GM23248 (cell line): ENCODE results near the gene KIF26A. TPM values are rescaled to one million over a fixed set of nuclear protein-coding genes. Genes with fewer than 3 reads are reported as not detected.

Experiments
- DNase-seq: peaks from one replicate; pipeline ENCODE4 v3.0.0-alpha.2; 2015
- H2AFZ ChIP-seq: fragments of 200-600 bp; sonication (generic); 2 replicates; pipeline ENCODE4 v1.6.1; 2016; ENCODE audit warnings: antibody characterized with exemption
- H3F3A ChIP-seq: fragments of 200-600 bp; sonication (generic); 2 replicates; pipeline ENCODE4 v1.6.1; 2016; ENCODE audit warnings: mild to moderate bottlenecking, antibody characterized with exemption, mixed run types; ENCODE audit not compliant: insufficient read depth
- H3K27ac ChIP-seq: fragments of 200-600 bp; sonication (generic); 2 replicates; pipeline ENCODE4 v1.5.1; 2016; ENCODE audit warnings: mild to moderate bottlenecking
- H3K27me3 ChIP-seq: fragments of 200-600 bp; sonication (generic); replicated peaks from 2 replicates; pipeline ENCODE4 v1.6.1; 2016; ENCODE audit warnings: mild to moderate bottlenecking; ENCODE audit not compliant: insufficient read depth
- H3K36me3 ChIP-seq: fragments of 200-600 bp; sonication (generic); 2 replicates; pipeline ENCODE4 v1.6.1; 2016; ENCODE audit warnings: low read depth, mild to moderate bottlenecking
- H3K4me1 ChIP-seq: fragments of 200-600 bp; sonication (generic); 2 replicates; pipeline ENCODE4 v1.6.1; 2016; ENCODE audit warnings: mild to moderate bottlenecking; ENCODE audit not compliant: insufficient read depth
- H3K4me2 ChIP-seq: fragments of 200-600 bp; sonication (generic); one replicate; pipeline ENCODE4 v1.6.1; 2016; ENCODE audit warnings: mild to moderate bottlenecking; ENCODE audit not compliant: unreplicated experiment
- H3K4me3 ChIP-seq: fragments of 200-600 bp; sonication (generic); 2 replicates; pipeline ENCODE4 v1.5.1; 2016; ENCODE audit warnings: mild to moderate bottlenecking
- H3K79me2 ChIP-seq: fragments of 200-600 bp; sonication (generic); 2 replicates; pipeline ENCODE4 v1.6.1; 2016; ENCODE audit warnings: mild to moderate bottlenecking; ENCODE audit not compliant: insufficient read depth
- H3K9ac ChIP-seq: fragments of 200-600 bp; sonication (generic); 2 replicates; pipeline ENCODE4 v1.6.1; 2016; ENCODE audit warnings: mild to moderate bottlenecking
- H3K9me2 ChIP-seq: fragments of 200-600 bp; sonication (generic); 2 replicates; pipeline ENCODE4 v1.6.1; 2016; ENCODE audit warnings: mixed run types, mild to moderate bottlenecking, moderate library complexity; ENCODE audit not compliant: insufficient read depth
- H3K9me3 ChIP-seq: fragments of 200-600 bp; sonication (generic); one replicate; pipeline ENCODE4 v1.6.1; 2017; ENCODE audit warnings: low read depth
- H4K20me1 ChIP-seq: fragments of 200-600 bp; sonication (generic); 2 replicates; pipeline ENCODE4 v1.6.0; 2016; ENCODE audit not compliant: insufficient read depth
- EZH2 ChIP-seq: fragments of 200-600 bp; sonication (generic); IDR thresholded peaks from 2 replicates; pipeline ENCODE4 v1.6.1; 2018; ENCODE audit warnings: antibody characterized with exemption, mild to moderate bottlenecking; ENCODE audit not compliant: insufficient read depth, poor library complexity, severe bottlenecking
- EZH2phosphoT487 ChIP-seq: fragments of 200-600 bp; sonication (generic); IDR thresholded peaks from 2 replicates; pipeline ENCODE4 v1.6.1; 2018; ENCODE audit warnings: antibody characterized with exemption, moderate library complexity, mild to moderate bottlenecking, low read depth; ENCODE audit not compliant: insufficient read depth
- WGBS, 2 experiments: methylation state at CpG; one replicate each; pipeline ENCODE4 v1.1.6; 2015 to 2017; ENCODE audit warnings: low lambda C conversion rate in 2 of 2, low coverage in 1 of 2; ENCODE audit errors: missing lambda C conversion rate in 2 of 2; 5-methylcytosine and 5-hydroxymethylcytosine counted together
- in situ Hi-C: fragments of 300-500 bp; cut with MboI; formaldehyde crosslinking; loops from 2 replicates; pipeline ENCODE4 v1.15.0; 2020
- polyA plus RNA-seq: library from polyadenylated mRNA; unstranded; fragments of >200 nt; fragmentation: Nextera tagmentation; extraction: Ambion mirVana; gene quantifications from 2 replicates; pipeline ENCODE4 v1.2.1, GENCODE V29; 2016
- total RNA-seq: library from RNA; depleted of rRNA; stranded (reverse); fragments of >200 nt; shearing (Covaris generic); gene quantifications from 2 replicates; pipeline ENCODE4 v1.2.3, GENCODE V29; 2014

Gene KIF26A
- total and polyA plus RNA-seq, 2 experiments from 2014 or later: not detected

- Histone ChIP-seq H3K4me2 (no peak overlapping the region), H3K9me2 (no peaks in the 10 kb centered on the region), H3K27me3 (no peaks in the 10 kb centered on the region), H2AFZ (no peak overlapping the region), H3F3A (no peaks in the 10 kb centered on the region), H3K4me1 (no peaks in the 10 kb centered on the region), H3K36me3 (no peaks in the 10 kb centered on the region), H3K9ac (no peak overlapping the region), H3K27ac (no peak overlapping the region), H3K4me3 (no peak overlapping the region), H3K9me3 (no peaks in the 10 kb centered on the region), H4K20me1 (no peaks in the 10 kb centered on the region), H3K79me2 (no peaks in the 10 kb centered on the region)
- TF ChIP-seq EZH2 (no peak), EZH2phosphoT487 (no peak)
- no peak for DNase-seq
- WGBS, 2 experiments: 63 to 67% methylated on average over 18 to 23 of the region's 23 CpGs
- in situ Hi-C loops: no loop called here
These were observed 46.2 kb upstream of the KIF26A start for GRCh38 chr14:104091927-104092771.

GRCh38 chr14:104092931-104093365 is 45.4 kb upstream of the KIF26A start:
- Histone ChIP-seq H3K9ac (no peak overlapping the region), H3K4me2 (no peak overlapping the region), H3K4me3 (no peak overlapping the region), H2AFZ (no peak overlapping the region), H3K27ac (no peak overlapping the region), H3F3A (no peaks in the 10 kb centered on the region), H3K9me2 (no peaks in the 10 kb centered on the region), H3K36me3 (no peaks in the 10 kb centered on the region), H3K27me3 (no peaks in the 10 kb centered on the region), H4K20me1 (no peaks in the 10 kb centered on the region), H3K4me1 (no peaks in the 10 kb centered on the region), H3K9me3 (no peaks in the 10 kb centered on the region), H3K79me2 (no peaks in the 10 kb centered on the region)
- TF ChIP-seq EZH2phosphoT487 (no peak), EZH2 (no peak)
- in situ Hi-C loops: no loop called here
- DNase-seq: no peak
- WGBS, 2 experiments: 66 to 73% methylated on average over 11 of the region's 11 CpGs

GRCh38 chr14:104093366-104094055 is 44.9 kb upstream of the KIF26A start:
- WGBS, 2 experiments: 51 to 58% methylated on average over 11 to 18 of the region's 18 CpGs
- Histone ChIP-seq H3K9me3 (no peaks in the 10 kb centered on the region), H3K9me2 (no peaks in the 10 kb centered on the region), H3K9ac (no peak overlapping the region), H3K4me3 (no peak overlapping the region), H3K79me2 (no peaks in the 10 kb centered on the region), H3K4me1 (no peaks in the 10 kb centered on the region), H4K20me1 (no peaks in the 10 kb centered on the region), H2AFZ (no peak overlapping the region), H3K27me3 (no peaks in the 10 kb centered on the region), H3K4me2 (no peak overlapping the region), H3K27ac (no peak overlapping the region), H3F3A (no peaks in the 10 kb centered on the region), H3K36me3 (no peaks in the 10 kb centered on the region)
- in situ Hi-C loops: no loop called here
- DNase-seq: peak; percentile 15
- TF ChIP-seq EZH2 (no peak), EZH2phosphoT487 (no peak)

GRCh38 chr14:104094056-104094708 is 44.2 kb upstream of the KIF26A start:
- Histone ChIP-seq H3K4me2 (no peak overlapping the region), H3K27ac (no peak overlapping the region), H3K9me2 (no peaks in the 10 kb centered on the region), H3K4me3 (no peak overlapping the region), H4K20me1 (no peaks in the 10 kb centered on the region), H3K9ac (no peak overlapping the region), H2AFZ (no peak overlapping the region), H3K4me1 (no peaks in the 10 kb centered on the region), H3F3A (no peaks in the 10 kb centered on the region), H3K36me3 (no peaks in the 10 kb centered on the region), H3K27me3 (no peaks in the 10 kb centered on the region), H3K9me3 (no peaks in the 10 kb centered on the region), H3K79me2 (no peaks in the 10 kb centered on the region)
- in situ Hi-C loops: no loop called here
- WGBS, 2 experiments: 38 to 41% methylated on average over 20 of the region's 20 CpGs
- no peak for TF ChIP-seq EZH2
- TF ChIP-seq EZH2phosphoT487: no peak
- no peak for DNase-seq
